Activated CD8-positive, alpha-beta memory T cell treated with anti-CD3 and anti-CD28 coated beads, Interleukin-2, amount 50 U/mL, for 24 hours (primary cell): ENCODE data around the gene CAPN13.

Experiments
- DNase-seq: peaks from one replicate; pipeline ENCODE4 v3.0.0-alpha.2; 2020; ENCODE audit errors: extremely low read depth

Gene CAPN13

DNA sequence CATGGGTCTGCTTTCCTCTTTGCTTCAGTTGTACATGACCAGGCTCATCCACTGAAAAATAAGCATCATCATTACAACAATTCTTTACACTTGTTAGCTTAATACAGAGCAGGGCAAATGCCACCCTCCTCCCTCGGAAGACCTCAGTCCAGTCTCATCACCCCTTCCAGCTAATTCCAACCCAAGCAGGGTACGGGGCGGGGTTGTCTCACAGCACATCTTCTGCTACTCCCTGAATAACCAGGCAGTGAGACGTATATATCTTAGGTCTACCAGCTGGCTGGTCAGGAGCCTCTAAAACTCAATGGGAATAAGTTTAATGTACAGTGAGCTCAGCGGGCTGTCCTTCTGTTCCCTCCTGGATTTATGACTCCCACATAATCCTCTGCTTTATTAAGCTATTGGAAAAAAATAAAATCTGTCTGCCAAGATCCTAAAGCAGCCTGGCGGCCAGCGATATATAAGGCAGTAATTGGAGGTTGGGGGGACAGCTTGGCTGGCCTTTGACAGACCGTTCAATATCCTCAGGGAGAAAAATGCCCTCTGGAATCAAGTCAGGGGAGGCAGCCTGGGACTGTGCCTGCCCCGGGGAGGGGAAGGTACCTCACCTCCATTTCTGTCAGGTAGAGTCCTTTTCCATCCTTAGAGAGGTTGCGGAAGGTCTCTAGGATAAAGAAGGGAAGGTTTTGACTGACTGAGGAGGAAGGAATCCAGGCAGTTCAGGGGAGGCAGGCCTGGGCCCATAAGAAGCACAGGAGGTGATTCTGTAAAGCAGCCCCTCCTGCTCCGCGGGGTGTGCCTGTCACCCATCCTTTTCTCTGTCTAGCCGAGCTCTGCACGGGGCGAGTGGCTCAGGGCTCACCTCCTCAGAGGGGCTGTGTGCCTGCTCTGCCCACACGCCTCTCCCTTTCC, 76.3 kb downstream of the CAPN13 start:
- no peak for DNase-seq

DNA sequence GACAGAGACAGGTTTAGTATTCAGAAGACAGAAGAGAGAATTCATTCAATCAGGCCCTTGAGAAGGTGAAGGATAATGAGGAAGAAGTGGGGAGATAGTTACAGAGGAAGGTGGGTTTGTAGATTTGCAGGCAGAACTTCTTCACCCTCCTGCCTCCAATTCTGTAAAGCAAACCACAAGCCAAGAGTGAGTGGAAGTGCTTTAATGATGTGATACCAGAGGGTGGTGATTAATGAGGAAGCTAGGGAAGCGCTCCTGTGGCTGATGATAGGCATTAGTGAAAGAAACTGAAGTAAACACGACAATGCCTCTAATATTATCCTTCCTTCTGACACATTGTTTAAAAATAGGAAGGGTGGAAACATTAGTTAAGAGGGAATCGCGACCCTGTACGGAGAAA, 78.2 kb downstream of the CAPN13 start:
- DNase-seq, result no peak

DNA sequence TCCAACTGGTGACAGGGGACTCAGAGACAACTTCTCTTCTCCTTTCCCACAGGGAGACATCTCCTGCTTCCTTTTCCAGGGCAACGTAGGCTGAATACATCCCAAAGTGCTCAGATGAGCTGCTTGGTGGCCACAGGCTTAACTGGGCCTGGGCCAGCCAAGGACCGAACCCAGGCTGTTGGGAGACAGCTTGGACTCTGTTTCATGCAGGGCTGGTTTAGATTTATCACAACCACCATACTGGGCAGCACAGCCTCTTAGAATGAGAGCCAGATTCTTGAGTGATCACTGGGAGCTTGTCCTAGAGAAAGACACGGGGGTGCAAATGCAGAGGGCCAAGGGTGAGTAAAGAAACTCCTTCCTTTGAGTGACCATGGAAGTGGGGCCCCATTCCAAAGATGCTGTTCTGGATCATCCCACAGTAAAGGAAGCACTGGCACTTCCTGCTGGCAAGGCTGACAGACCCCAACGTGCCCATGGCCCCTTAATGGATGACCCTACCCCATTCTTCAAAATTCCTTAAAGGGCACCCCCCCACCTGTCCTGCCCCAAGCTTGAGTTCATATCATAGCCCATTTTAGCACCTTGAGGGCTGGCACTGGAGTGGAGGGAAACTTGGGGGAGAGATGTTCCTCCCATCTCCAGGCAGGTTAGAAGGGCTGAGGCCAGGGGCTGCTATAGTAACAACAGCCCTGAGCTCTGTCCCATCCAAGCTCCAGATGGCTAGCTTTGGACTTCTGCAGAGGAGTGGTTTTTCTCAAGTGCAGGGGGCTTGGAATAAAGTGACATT, 84.1 kb downstream of the CAPN13 start:
- no peak for DNase-seq

DNA sequence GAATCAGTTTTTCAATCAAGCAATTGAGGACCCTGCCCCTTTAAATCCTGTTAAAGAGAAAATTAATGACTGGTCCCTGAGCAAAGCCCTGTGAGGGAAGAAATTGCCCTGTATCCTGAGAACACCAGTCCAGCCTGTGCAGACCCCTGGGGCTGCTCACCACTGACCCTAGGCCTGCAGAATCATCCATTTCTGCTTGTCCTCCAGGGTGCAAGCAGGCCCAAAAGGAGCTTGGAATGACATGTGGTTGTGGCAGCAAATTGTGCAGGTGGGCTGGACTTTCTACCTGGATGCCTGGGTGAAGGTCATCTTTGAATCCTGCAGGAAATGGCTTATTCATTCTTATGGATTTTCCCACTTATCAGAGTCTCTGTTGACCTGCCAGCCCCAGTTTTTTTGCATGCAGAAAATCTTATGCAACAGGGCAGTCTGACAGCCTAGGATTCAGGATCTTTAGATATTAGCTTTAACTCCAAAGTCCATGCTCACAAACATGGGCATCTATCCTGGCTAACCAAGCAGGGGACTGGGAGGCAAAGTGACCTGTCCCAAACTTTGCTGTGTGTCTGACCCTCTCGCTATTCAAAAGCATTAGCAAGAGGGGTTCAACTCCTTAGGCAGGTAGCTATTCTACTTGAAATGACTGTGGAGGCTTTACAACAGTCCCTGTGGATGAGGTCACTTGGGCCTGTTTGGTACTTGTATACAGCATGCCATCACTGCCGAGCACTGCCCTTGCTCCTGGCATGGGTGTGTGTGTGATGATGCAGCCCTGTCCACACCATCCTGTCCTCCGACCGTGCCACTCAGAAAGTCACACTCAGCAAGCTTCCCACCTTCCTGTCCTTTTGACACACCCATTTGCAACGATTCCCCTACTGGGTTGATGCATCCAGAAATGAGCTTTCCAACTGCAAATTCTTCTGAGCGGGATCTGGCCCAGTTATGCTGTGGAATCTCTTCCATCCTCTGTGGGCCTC, 85.3 kb downstream of the CAPN13 start:
- no peak for DNase-seq

DNA sequence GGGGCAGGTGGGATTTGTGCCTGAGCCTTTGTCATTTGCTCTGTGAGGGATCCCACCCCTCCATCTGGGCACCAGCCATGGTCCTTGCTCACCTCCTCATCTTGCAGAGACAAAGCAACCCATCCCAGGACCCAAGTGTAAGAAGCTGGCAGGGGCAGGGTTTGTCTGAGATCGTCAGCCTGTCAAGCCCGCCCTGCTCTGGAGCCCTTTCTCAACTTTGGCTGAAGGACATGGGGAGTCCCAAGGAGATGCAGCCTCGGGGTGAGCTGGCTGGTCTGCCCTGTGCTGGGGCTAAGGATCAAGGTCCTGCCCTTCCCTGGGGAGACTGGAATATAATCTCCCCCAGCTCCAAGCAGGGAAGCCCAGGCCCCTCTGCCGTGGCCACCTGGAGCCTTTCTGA, 86.0 kb downstream of the CAPN13 start:
- DNase-seq, result no peak

DNA sequence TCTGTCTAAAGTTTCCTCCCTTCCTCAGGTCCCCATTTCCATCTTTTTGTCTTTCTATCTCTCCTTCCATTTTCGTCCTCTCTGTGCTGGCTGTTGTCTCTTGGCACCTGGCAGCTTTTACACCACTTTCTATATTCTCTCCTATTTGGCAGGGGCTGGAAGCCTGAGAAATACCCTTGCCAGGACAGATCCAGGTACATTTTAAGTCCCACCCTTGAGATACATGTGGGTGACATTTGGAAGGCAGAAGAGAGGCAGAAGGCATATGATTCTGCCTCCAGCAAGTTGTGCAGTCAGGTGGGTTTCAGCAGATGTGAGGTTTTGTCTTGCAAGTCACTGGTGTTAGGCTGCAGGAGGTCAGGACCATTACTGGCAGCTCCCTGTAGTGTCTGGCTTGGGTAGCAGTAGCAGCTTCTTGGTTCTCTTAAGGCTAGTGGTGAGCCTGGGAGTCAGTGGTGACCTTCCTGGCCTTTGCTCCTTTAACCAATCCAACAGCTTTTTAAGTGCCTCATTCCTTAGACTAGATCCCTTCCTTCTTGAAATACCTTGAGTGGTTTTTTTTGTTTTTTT, 90.1 kb downstream of the CAPN13 start:
- no peak for DNase-seq

DNA sequence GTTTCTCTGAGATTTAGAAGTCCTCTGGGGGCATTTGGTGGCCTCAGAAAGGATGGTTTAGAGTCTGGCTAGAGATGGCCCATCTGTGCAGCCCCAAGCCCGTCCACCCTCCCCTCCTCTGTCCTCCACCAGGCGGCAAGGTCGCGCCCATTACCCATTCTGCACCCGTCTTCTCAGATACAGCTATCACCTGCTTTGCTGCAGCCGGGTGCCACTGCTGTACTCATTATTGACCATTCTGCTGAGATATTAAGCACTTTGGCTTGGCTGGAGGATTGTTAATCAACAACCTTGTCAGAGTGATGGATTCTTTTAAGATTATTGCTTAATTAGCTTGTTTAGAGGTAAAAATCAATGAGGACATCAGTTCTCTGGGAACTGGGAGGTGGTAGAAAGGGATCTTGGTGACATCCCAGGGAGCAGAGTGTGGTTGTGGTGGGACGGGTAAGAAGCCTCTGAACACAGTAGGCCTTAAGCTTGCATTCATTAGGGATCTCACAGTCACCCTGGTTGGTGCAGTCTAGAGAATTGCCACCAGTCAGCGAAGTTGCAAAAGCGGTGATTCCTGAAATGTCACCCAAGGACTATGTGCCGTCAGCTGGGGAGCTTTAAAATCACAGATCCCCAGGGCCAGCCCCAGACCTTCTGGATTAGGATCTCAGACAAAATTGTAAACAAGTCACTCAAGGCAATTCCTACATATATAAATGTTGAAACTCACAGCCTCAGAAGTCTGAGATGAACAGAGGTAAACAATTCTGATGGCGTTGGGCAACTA, 90.9 kb downstream of the CAPN13 start:
- DNase-seq, result no peak

DNA sequence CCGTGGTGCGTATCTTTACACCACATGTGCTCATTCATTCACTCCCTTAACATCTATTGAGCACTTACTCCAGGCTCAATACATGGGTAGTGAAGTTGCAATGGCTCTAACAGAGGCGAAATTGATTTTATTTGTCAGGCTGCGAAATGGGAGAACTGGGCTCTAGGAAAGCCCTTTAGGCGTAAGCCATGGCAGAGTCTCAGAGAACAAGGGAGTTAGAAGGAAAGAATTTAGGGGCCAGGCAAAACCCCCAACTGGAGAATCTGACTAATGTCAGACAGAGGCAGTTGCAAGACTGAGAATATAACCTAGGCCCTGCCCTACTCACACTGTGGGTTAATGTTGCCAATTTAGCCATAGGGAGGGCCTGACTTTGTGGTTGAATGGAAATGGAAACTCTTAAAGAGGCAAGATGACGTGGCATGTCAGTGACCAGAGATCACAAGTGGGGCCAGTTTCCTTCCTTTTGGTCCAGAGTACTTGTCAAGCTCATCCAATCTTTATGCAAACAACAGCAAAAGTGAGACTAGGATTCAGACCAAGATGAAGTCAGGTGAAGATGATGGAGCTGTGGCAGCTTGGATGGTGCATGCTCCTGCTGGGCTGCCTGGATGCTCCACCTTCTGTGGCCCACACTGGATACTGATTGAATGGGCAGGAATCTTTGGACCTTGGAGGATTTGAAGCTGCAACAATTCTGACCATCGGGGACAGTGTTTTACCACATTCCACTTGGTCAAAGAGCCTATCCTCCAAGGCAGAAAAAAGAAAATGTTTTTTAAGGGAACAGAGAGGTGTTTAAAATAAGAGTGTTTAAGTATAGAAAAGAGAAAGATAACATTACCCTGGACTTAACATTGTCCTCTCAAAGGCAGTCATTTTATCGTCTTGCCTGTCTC, 92.2 kb downstream of the CAPN13 start:
- DNase-seq, result no peak

DNA sequence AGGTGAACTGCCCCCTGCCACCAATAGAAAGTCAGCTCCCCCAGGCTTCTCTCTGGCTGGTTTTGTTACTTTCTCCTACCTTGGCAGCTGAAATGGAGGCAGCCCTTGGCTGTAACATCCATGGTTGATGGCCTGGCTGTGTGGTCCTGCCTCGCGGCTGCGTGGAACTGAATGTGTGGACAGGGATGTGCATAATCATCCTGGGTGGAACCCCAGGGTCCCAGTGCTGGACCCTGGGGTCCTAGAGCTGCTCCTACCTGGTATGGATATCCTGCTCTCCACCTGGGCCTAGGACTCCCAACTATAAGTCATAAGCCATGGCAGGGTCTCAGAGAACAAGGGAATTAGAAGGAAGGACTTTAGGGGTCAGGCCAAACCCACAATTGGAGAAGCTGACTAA, 93.5 kb downstream of the CAPN13 start:
- no peak for DNase-seq

DNA sequence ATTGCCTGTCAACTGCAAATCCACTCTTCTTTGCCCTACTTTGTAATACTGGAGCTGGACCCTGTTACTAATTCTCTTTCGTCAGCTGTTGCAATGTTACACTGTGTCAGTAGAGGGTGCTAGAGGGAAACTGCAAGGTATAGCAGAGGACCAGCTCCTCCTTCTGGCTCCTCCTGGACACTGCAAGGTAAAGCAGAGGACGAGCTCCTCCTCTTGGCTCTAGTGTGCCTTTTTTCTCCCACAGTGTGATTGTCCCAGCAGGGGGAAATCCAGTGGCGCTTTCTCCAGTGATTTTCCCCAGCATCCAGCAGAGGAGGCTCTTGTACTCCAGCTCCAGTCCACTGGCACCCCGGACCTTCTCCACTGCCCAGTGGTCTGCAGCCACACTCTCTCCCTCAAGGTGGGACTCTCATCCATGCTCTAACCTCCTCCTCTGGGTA, 95.6 kb downstream of the CAPN13 start:
- peak; percentile 75 for DNase-seq

DNA sequence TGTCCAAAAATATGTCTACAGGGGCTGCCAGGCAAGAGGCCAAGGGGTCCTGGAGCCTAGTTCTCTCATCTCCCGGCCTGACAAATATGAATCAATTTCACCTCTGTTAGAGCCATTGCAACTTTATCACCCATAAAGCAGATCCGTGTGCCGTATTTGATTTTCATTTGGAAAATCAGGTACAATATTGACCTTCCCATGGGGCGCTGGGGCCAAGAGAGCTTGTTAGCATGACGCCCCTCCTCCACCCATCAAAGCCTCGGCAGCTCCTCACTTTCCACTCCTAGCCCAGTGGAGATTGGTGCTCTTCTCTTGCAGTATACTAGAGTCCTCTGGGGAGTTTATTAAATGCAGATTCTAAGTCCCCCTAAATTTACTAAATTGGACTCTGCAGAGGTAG, 96.8 kb downstream of the CAPN13 start:
- DNase-seq, result no peak

DNA sequence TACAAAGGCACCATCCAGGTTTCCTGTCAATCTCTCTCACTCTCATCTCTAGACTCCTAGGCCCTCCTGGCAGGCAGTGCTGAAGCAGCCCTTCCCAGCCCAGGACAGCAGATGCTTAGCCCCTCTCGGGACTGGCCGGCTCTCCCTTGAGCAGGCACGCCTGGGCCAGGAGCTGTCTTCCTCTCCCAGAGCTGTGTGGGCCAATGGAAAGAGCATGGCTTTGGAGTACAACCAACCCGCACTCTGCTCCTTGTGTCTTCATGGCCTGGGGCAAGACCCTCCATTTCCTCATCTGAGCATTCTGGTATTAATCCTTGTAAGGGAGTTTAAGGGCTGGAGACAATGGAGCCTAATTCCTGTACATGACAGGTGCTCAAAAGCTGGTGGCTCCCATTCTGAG, 97.2 kb downstream of the CAPN13 start:
- no peak for DNase-seq

DNA sequence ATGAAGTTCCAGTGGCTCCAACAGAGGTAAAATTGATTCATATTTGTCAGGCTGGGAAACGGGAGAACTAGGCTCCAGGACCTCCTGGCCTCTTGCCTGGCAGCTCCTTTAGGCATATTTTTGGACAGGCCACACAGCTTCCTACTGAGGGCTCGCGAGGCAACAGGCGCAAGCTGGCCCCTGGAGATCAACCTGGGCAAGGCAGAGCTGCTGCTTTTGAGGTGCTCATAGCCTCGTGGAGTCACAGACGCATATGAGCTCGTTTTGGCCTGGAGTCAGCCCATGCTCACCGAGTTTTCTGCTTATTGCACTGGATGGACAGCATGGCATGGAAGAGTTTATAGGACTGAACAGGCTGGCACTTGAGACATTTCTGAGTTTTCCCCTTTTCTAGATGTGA, 97.7 kb downstream of the CAPN13 start:
- no peak for DNase-seq

DNA sequence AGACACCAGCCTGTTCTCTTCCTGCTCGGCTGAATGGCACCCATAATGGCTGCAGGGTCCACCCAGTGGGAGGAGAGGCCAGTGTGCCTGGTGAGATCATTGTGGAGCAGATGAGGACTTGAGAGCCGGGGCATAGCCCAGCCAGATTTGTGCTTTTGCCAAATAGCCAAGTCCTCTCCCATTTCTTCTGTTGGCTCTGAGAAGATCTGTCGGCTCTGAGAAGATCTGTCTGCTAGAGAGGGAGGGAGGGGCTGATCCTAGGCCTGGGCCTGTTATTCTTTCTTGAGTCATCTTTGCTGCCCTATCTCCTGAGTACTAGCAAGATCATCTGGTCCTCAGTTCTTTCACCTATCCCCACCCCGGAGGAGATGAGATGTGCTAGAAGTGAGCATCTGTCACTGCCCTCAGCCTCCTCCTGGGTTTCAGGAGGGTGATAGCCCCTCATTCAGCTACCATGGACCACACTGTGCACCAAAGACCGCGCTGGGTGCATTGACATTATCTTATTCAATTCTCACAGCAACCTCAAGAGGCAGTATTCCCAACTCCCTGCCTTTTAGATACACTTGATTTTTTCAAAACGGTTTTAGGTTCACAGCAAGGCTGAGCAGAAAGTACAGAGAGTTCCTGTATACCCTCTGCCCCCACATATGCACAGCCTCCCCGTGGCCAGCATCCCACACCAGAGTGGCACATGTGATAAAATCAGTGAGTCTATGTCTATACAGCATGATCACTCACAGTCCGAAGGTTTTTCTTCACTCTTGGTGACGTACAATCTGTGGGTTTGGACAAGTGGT, 98.6 kb downstream of the CAPN13 start:
- no peak for DNase-seq

DNA sequence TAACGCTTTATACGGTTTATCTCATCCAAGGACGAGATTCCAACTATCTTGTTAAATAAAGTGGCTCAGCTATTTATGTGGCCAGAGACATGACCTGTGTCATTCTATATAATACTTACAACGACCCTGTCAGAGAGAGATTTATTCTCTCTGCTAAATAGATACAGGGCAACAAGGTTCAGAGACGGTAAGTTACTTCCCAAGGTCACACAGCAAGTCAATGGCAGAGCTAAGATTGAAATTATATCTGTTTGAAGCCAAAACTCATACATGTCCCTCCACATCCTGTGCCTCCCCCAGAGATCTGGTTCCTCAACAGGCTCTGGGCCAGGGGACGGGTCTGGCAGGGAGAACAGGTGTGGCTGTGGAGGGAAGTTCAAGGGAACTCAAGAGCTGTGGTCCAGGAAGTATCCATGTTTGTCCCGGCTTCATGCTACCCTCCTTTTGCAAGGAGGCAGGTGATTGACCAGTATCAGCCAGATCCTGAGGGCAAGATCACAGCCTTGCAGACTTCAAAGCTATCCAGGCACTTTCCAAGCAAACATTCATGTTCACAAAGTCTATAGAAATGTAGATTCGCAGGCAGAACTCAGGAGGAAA, 99.8 kb downstream of the CAPN13 start:
- no peak for DNase-seq

DNA sequence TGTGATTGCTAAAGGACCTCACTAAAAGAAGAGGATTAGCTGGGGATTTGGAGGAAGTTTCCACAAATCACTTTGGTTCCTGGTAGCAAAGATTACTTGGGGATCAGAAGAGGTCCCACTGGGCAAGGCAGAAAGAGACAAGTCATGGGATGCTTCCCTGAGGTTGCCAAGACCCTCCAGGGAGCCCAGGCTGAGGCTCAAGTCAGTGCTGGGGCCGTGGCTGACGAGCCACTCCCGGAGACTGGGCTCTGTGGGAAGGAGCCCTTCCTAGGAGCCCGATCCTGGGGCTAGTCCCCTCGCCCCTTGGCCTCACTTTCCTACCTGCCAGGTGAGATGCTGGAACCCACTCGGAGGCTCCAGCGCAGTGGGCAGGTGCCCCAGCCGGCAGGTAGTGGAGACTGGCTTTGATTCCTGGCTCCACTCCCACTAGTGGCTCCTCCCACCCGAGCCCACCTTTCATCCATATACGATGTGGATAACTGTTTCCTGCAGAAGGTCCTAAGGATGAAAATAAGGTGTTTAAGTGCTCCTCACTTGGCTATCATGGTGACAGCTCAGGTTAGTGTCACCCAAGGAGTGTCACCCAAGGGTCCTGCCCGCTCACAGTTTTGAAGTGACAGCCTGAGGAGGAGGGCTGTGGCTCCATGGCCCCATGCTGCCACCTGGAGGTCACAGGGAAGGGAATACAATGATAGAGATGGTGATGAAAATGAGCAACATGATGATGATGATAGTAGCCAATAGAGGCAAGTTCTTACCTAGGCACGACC, 100.5 kb downstream of the CAPN13 start:
- DNase-seq, result peak; percentile 44

DNA sequence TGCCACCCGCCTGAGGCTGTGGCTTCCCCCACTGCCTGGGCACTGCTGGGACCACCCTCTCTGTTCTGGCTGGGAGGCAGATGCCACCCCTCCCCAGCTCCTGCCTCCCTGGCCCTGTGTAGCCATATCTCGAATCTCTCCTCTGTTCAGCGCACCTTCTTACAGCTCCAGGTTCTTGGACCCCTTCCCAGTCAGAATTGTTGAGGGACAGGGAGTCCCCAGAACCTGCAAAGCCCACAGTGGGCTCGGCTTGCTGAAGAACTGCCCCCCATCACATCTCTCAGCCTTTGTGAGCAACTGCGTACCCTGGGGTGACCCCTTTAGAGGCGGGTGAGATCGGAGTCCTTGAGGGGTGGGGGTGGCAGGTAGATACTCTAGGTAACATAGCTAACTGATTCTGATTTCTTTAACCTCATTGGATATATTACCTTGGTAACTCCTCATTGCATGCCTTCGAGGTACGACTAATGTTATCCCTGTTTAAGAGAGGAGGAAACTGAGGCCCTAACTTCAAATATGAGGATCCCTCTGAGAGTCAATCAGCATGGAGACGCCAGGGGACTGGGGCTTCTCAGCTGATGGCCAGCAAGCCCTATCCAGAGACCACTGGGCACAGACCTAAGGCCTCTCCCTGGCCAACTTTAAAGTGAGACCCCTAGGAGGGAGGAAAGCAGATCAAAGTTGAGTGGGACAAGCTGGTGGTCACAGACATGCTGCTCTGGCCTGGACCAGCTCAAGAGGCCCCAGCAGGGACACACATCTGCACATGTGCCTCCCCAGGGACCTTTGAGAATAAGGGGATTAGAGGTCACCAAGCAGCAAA, 101.3 kb downstream of the CAPN13 start:
- no peak for DNase-seq
